GM23248 (cell line): ENCODE data around the gene VRK1. TPM values are rescaled to one million over a fixed set of nuclear protein-coding genes. Genes with fewer than 3 reads are reported as not detected.

Source experiments
- DNase-seq: peaks from one replicate; pipeline ENCODE4 v3.0.0-alpha.2; 2015
- H2AFZ ChIP-seq: fragments of 200-600 bp; sonication (generic); 2 replicates; pipeline ENCODE4 v1.6.1; 2016; ENCODE audit warnings: antibody characterized with exemption
- H3F3A ChIP-seq: fragments of 200-600 bp; sonication (generic); 2 replicates; pipeline ENCODE4 v1.6.1; 2016; ENCODE audit warnings: mild to moderate bottlenecking, antibody characterized with exemption, mixed run types; ENCODE audit not compliant: insufficient read depth
- H3K27ac ChIP-seq: fragments of 200-600 bp; sonication (generic); 2 replicates; pipeline ENCODE4 v1.5.1; 2016; ENCODE audit warnings: mild to moderate bottlenecking
- H3K27me3 ChIP-seq: fragments of 200-600 bp; sonication (generic); replicated peaks from 2 replicates; pipeline ENCODE4 v1.6.1; 2016; ENCODE audit warnings: mild to moderate bottlenecking; ENCODE audit not compliant: insufficient read depth
- H3K36me3 ChIP-seq: fragments of 200-600 bp; sonication (generic); 2 replicates; pipeline ENCODE4 v1.6.1; 2016; ENCODE audit warnings: low read depth, mild to moderate bottlenecking
- H3K4me1 ChIP-seq: fragments of 200-600 bp; sonication (generic); 2 replicates; pipeline ENCODE4 v1.6.1; 2016; ENCODE audit warnings: mild to moderate bottlenecking; ENCODE audit not compliant: insufficient read depth
- H3K4me2 ChIP-seq: fragments of 200-600 bp; sonication (generic); one replicate; pipeline ENCODE4 v1.6.1; 2016; ENCODE audit warnings: mild to moderate bottlenecking; ENCODE audit not compliant: unreplicated experiment
- H3K4me3 ChIP-seq: fragments of 200-600 bp; sonication (generic); 2 replicates; pipeline ENCODE4 v1.5.1; 2016; ENCODE audit warnings: mild to moderate bottlenecking
- H3K79me2 ChIP-seq: fragments of 200-600 bp; sonication (generic); 2 replicates; pipeline ENCODE4 v1.6.1; 2016; ENCODE audit warnings: mild to moderate bottlenecking; ENCODE audit not compliant: insufficient read depth
- H3K9ac ChIP-seq: fragments of 200-600 bp; sonication (generic); 2 replicates; pipeline ENCODE4 v1.6.1; 2016; ENCODE audit warnings: mild to moderate bottlenecking
- H3K9me2 ChIP-seq: fragments of 200-600 bp; sonication (generic); 2 replicates; pipeline ENCODE4 v1.6.1; 2016; ENCODE audit warnings: mixed run types, mild to moderate bottlenecking, moderate library complexity; ENCODE audit not compliant: insufficient read depth
- H3K9me3 ChIP-seq: fragments of 200-600 bp; sonication (generic); one replicate; pipeline ENCODE4 v1.6.1; 2017; ENCODE audit warnings: low read depth
- H4K20me1 ChIP-seq: fragments of 200-600 bp; sonication (generic); 2 replicates; pipeline ENCODE4 v1.6.0; 2016; ENCODE audit not compliant: insufficient read depth
- EZH2 ChIP-seq: fragments of 200-600 bp; sonication (generic); IDR thresholded peaks from 2 replicates; pipeline ENCODE4 v1.6.1; 2018; ENCODE audit warnings: antibody characterized with exemption, mild to moderate bottlenecking; ENCODE audit not compliant: insufficient read depth, poor library complexity, severe bottlenecking
- EZH2phosphoT487 ChIP-seq: fragments of 200-600 bp; sonication (generic); IDR thresholded peaks from 2 replicates; pipeline ENCODE4 v1.6.1; 2018; ENCODE audit warnings: antibody characterized with exemption, moderate library complexity, mild to moderate bottlenecking, low read depth; ENCODE audit not compliant: insufficient read depth
- WGBS, 2 experiments: methylation state at CpG; one replicate each; pipeline ENCODE4 v1.1.6; 2015 to 2017; ENCODE audit warnings: low lambda C conversion rate in 2 of 2, low coverage in 1 of 2; ENCODE audit errors: missing lambda C conversion rate in 2 of 2; 5-methylcytosine and 5-hydroxymethylcytosine counted together
- in situ Hi-C: fragments of 300-500 bp; cut with MboI; formaldehyde crosslinking; loops from 2 replicates; pipeline ENCODE4 v1.15.0; 2020
- polyA plus RNA-seq: library from polyadenylated mRNA; unstranded; fragments of >200 nt; fragmentation: Nextera tagmentation; extraction: Ambion mirVana; gene quantifications from 2 replicates; pipeline ENCODE4 v1.2.1, GENCODE V29; 2016
- total RNA-seq: library from RNA; depleted of rRNA; stranded (reverse); fragments of >200 nt; shearing (Covaris generic); gene quantifications from 2 replicates; pipeline ENCODE4 v1.2.3, GENCODE V29; 2014

Gene VRK1
- total and polyA plus RNA-seq, 2 experiments from 2014 or later: 17.3 to 19.1 TPM

GRCh38 chr14:96904201-96904600, 107.0 kb downstream of the VRK1 start:
- TF ChIP-seq EZH2 (no peak), EZH2phosphoT487 (no peak)

GRCh38 chr14:96905065-96905464, 107.9 kb downstream of the VRK1 start:
- Histone ChIP-seq H3K4me3 (no peak overlapping the region), H3K4me1 (no peaks in the 10 kb centered on the region), H3K4me2 (no peak overlapping the region), H4K20me1 (no peaks in the 10 kb centered on the region), H3K79me2 (no peaks in the 10 kb centered on the region), H3K9me3 (no peaks in the 10 kb centered on the region), H3K27me3 (no peaks in the 10 kb centered on the region), H2AFZ (no peak overlapping the region), H3K9ac (no peak overlapping the region), H3K27ac (no peak overlapping the region), H3K9me2 (no peaks in the 10 kb centered on the region), H3F3A (no peaks in the 10 kb centered on the region), H3K36me3 (no peaks in the 10 kb centered on the region)
- WGBS, 2 experiments: 100% methylated on average over 1 of the region's 1 CpG
- DNase-seq: no peak
- in situ Hi-C loops: no loop called here
- TF ChIP-seq EZH2 (no peak), EZH2phosphoT487 (no peak)

More at GRCh38 chr14:96904201-96904600, 107.0 kb downstream of the VRK1 start:
- no peak overlapping the region for H3K9ac ChIP-seq
- no peaks in the 10 kb centered on the region for H3K36me3 ChIP-seq
- H3K27me3 ChIP-seq: no peaks in the 10 kb centered on the region
- in situ Hi-C loops: no loop called here
- H3K9me2 ChIP-seq: no peaks in the 10 kb centered on the region
- H3K4me2 ChIP-seq: no peak overlapping the region
- H3K27ac ChIP-seq: no peak overlapping the region
- 63 to 70% methylated on average over 3 of the region's 3 CpGs for WGBS, 2 experiments
- H3F3A ChIP-seq: no peaks in the 10 kb centered on the region
- no peaks in the 10 kb centered on the region for H4K20me1 ChIP-seq
- no peaks in the 10 kb centered on the region for H3K79me2 ChIP-seq
- no peaks in the 10 kb centered on the region for H3K9me3 ChIP-seq
- H3K4me3 ChIP-seq: no peak overlapping the region
- no peak overlapping the region for H2AFZ ChIP-seq
- no peak for DNase-seq
- H3K4me1 ChIP-seq: no peaks in the 10 kb centered on the region

- WGBS, 2 experiments: 48 to 54% methylated on average over 3 of the region's 3 CpGs
- no peaks in the 10 kb centered on the region for H3K9me2 ChIP-seq
- DNase-seq: no peak
Measured at GRCh38 chr14:96905825-96906224, 108.6 kb downstream of the VRK1 start.

GRCh38 chr14:96906434-96906833, 109.3 kb downstream of the VRK1 start:
- Histone ChIP-seq H3K9me2 (no peaks in the 10 kb centered on the region), H3K4me3 (no peak overlapping the region), H3K4me1 (no peaks in the 10 kb centered on the region), H3K79me2 (no peaks in the 10 kb centered on the region), H3K4me2 (no peak overlapping the region), H3K9ac (no peak overlapping the region), H2AFZ (no peak overlapping the region), H3K36me3 (no peaks in the 10 kb centered on the region), H3K9me3 (no peaks in the 10 kb centered on the region), H4K20me1 (no peaks in the 10 kb centered on the region), H3K27ac (no peak overlapping the region), H3F3A (no peaks in the 10 kb centered on the region), H3K27me3 (no peaks in the 10 kb centered on the region)
- WGBS, 2 experiments: 87 to 88% methylated on average over 1 of the region's 1 CpG
- in situ Hi-C loops: no loop called here
- TF ChIP-seq EZH2: no peak
- TF ChIP-seq EZH2phosphoT487: no peak
- DNase-seq: no peak

More at GRCh38 chr14:96905825-96906224, 108.6 kb downstream of the VRK1 start:
- no peak overlapping the region for H3K9ac ChIP-seq
- H3K36me3 ChIP-seq: no peaks in the 10 kb centered on the region
- no peak overlapping the region for H3K27ac ChIP-seq
- no peaks in the 10 kb centered on the region for H3K4me1 ChIP-seq
- H3K4me2 ChIP-seq: no peak overlapping the region
- H4K20me1 ChIP-seq: no peaks in the 10 kb centered on the region
- H3K79me2 ChIP-seq: no peaks in the 10 kb centered on the region
- no peak overlapping the region for H2AFZ ChIP-seq
- in situ Hi-C loops: no loop called here
- TF ChIP-seq EZH2: no peak
- TF ChIP-seq EZH2phosphoT487: no peak
- H3K4me3 ChIP-seq: no peak overlapping the region
- H3K27me3 ChIP-seq: no peaks in the 10 kb centered on the region
- H3K9me3 ChIP-seq: no peaks in the 10 kb centered on the region
- H3F3A ChIP-seq: no peaks in the 10 kb centered on the region

GRCh38 chr14:96909841-96910364, 112.7 kb downstream of the VRK1 start:
- no peaks in the 10 kb centered on the region for H3K9me3 ChIP-seq
- in situ Hi-C loops: no loop called here
- H3K9ac ChIP-seq: no peak overlapping the region
- no peaks in the 10 kb centered on the region for H3K79me2 ChIP-seq
- H3K4me3 ChIP-seq: no peak overlapping the region
- no peaks in the 10 kb centered on the region for H4K20me1 ChIP-seq
- no peak overlapping the region for H3K4me2 ChIP-seq
- H3K4me1 ChIP-seq: no peaks in the 10 kb centered on the region
- TF ChIP-seq EZH2phosphoT487 (no peak), EZH2 (no peak)
- no peaks in the 10 kb centered on the region for H3K27me3 ChIP-seq
- no peaks in the 10 kb centered on the region for H3F3A ChIP-seq
- H2AFZ ChIP-seq: no peak overlapping the region
- WGBS, 2 experiments: 100% methylated on average over 1 of the region's 1 CpG
- H3K36me3 ChIP-seq: no peaks in the 10 kb centered on the region
- H3K27ac ChIP-seq: no peak overlapping the region
- no peak for DNase-seq
- H3K9me2 ChIP-seq: no peaks in the 10 kb centered on the region
